Loucy (cell line): ENCODE data around the gene MARCHF9.

ENCODE experiments used
- H2AFZ ChIP-seq: fragments of 200-600 bp; sonication (generic); 2 replicates; pipeline ENCODE4 v1.6.0; 2016; ENCODE audit warnings: antibody characterized with exemption, mild to moderate bottlenecking, low read length, moderate library complexity
- H3F3A ChIP-seq: fragments of 200-600 bp; 2 replicates; pipeline ENCODE4 v1.6.0; 2016; ENCODE audit warnings: antibody characterized with exemption, low read depth, mild to moderate bottlenecking
- H3K27me3 ChIP-seq: fragments of 200-600 bp; sonication (generic); 2 replicates; pipeline ENCODE4 v1.6.1; 2014; ENCODE audit warnings: low read length, mild to moderate bottlenecking; ENCODE audit not compliant: insufficient read depth, poor library complexity, severe bottlenecking
- H3K36me3 ChIP-seq: fragments of 200-600 bp; sonication (generic); 2 replicates; pipeline ENCODE4 v1.6.1; 2016; ENCODE audit warnings: low read length; ENCODE audit not compliant: insufficient read depth
- H3K4me1 ChIP-seq: fragments of 200-600 bp; sonication (generic); 2 replicates; pipeline ENCODE4 v1.5.1; 2014; ENCODE audit warnings: low read length, mild to moderate bottlenecking; ENCODE audit not compliant: insufficient read depth, poor library complexity, severe bottlenecking
- H3K4me2 ChIP-seq: fragments of 200-600 bp; sonication (generic); 2 replicates; pipeline ENCODE4 v1.6.0; 2014; ENCODE audit warnings: antibody characterized with exemption, low read length, low read depth, mild to moderate bottlenecking; ENCODE audit not compliant: poor library complexity, severe bottlenecking
- H3K4me3 ChIP-seq: fragments of 200-600 bp; sonication (generic); 2 replicates; pipeline ENCODE4 v1.5.1; 2014; ENCODE audit warnings: low read length, mild to moderate bottlenecking, mixed read lengths; ENCODE audit not compliant: poor library complexity, severe bottlenecking
- H3K79me2 ChIP-seq: fragments of 200-600 bp; sonication (generic); 2 replicates; pipeline ENCODE4 v1.6.1; 2014; ENCODE audit warnings: low read length; ENCODE audit not compliant: insufficient read depth
- H3K9ac ChIP-seq: fragments of 200-600 bp; sonication (generic); 2 replicates; pipeline ENCODE4 v1.6.0; 2014; ENCODE audit warnings: mild to moderate bottlenecking, low read depth, low read length, moderate library complexity; ENCODE audit not compliant: poor library complexity, severe bottlenecking
- H3K9me2 ChIP-seq: fragments of 200-600 bp; sonication (generic); replicated peaks from 2 replicates; pipeline ENCODE4 v1.6.1; 2016; ENCODE audit warnings: low read depth, low read length, mixed read lengths
- H3K9me3 ChIP-seq: fragments of 200-600 bp; sonication (generic); 2 replicates; pipeline ENCODE4 v1.6.1; 2014; ENCODE audit warnings: mild to moderate bottlenecking, antibody characterized with exemption, low read length, low read depth; ENCODE audit not compliant: insufficient read depth
- H4K20me1 ChIP-seq: fragments of 200-600 bp; sonication (generic); 2 replicates; pipeline ENCODE4 v1.6.0; 2014; ENCODE audit warnings: antibody characterized with exemption, low read length, mild to moderate bottlenecking; ENCODE audit not compliant: insufficient read depth, poor library complexity, severe bottlenecking
- CTCF ChIP-seq: fragments of 200-600 bp; sonication (generic); conservative IDR thresholded peaks from 2 replicates; pipeline ENCODE4 v1.5.1; 2014; ENCODE audit warnings: mild to moderate bottlenecking, antibody characterized with exemption, low read length
- EZH2phosphoT487 ChIP-seq: fragments of 200-600 bp; IDR thresholded peaks from 2 replicates; pipeline ENCODE4 v1.6.1; 2018; ENCODE audit warnings: antibody characterized with exemption, mild to moderate bottlenecking, moderate library complexity, borderline replicate concordance

MARCHF9 gene

GRCh38 chr12:57765003-57765697 lies 10.2 kb downstream of the MARCHF9 start:
- no peaks in the 10 kb centered on the region for H3K9me2 ChIP-seq
- no peaks in the 10 kb centered on the region for H3K79me2 ChIP-seq
- H3K9ac ChIP-seq, result no peak overlapping the region
- H3K9me3 ChIP-seq, result no peaks in the 10 kb centered on the region
- H2AFZ ChIP-seq, result no peak overlapping the region
- TF ChIP-seq CTCF (no peak), EZH2phosphoT487 (no peak)
- no peak overlapping the region for H3K4me2 ChIP-seq
- no peaks in the 10 kb centered on the region for H3K27me3 ChIP-seq
- no peaks in the 10 kb centered on the region for H3K4me1 ChIP-seq
- H3K4me3 ChIP-seq, result no peak overlapping the region
- H3F3A ChIP-seq, result no peaks in the 10 kb centered on the region
- peaks cover 7% of the 10 kb centered on the region for H4K20me1 ChIP-seq
- no peaks in the 10 kb centered on the region for H3K36me3 ChIP-seq

GRCh38 chr12:57765698-57766463 lies 11.0 kb downstream of the MARCHF9 start:
- no peaks in the 10 kb centered on the region for H3F3A ChIP-seq
- H3K4me3 ChIP-seq, result no peak overlapping the region
- no peaks in the 10 kb centered on the region for H3K9me3 ChIP-seq
- TF ChIP-seq CTCF, result no peak
- TF ChIP-seq EZH2phosphoT487, result no peak
- no peak overlapping the region for H2AFZ ChIP-seq
- no peaks in the 10 kb centered on the region for H3K9me2 ChIP-seq
- H3K27me3 ChIP-seq, result no peaks in the 10 kb centered on the region
- H3K79me2 ChIP-seq, result peaks cover 5% of the 10 kb centered on the region
- no peak overlapping the region for H3K9ac ChIP-seq
- H3K4me2 ChIP-seq, result no peak overlapping the region
- H4K20me1 ChIP-seq, result peaks cover under 1% of the 10 kb centered on the region
- H3K4me1 ChIP-seq, result peaks cover 4% of the 10 kb centered on the region
- no peaks in the 10 kb centered on the region for H3K36me3 ChIP-seq

GRCh38 chr12:57766464-57767304 lies 11.8 kb downstream of the MARCHF9 start, which contains the start of gene CYP27B1:
Gene CYP27B1 (minus strand): TSS chr12:57767078. CDS start chr12:57767041, 37 bp downstream.
- H2AFZ ChIP-seq, result no peak within 1 kb of the TSS
- H3K27me3 ChIP-seq, result no peaks in the 10 kb centered on the region
- H3K9me3 ChIP-seq, result no peaks in the 10 kb centered on the region
- H3K9ac ChIP-seq, result no peak within 1 kb of the TSS
- no peaks in the 10 kb centered on the region for H3K36me3 ChIP-seq
- H3K4me2 ChIP-seq, result no peak within 1 kb of the TSS
- no peaks in the 10 kb centered on the region for H4K20me1 ChIP-seq
- H3K4me1 ChIP-seq, result peaks cover 11% of the 10 kb centered on the region
- TF ChIP-seq EZH2phosphoT487, result no peak
- no peak for TF ChIP-seq CTCF
- H3K79me2 ChIP-seq, result peaks cover 11% of the 10 kb centered on the region
- H3F3A ChIP-seq, result no peaks in the 10 kb centered on the region
- H3K4me3 ChIP-seq, result no peak within 1 kb of the TSS
- no peaks in the 10 kb centered on the region for H3K9me2 ChIP-seq
